Smooth muscle cell (in vitro differentiated cells): ENCODE measurements around the gene CLEC16A. TPM values are rescaled to one million over a fixed set of nuclear protein-coding genes. Genes with fewer than 3 reads are reported as not detected.

Experiments
- DNase-seq: peaks from one replicate; lab custom pipeline; 2025; ENCODE audit not compliant: unreplicated experiment; lab: John Stamatoyannopoulos, UW
- H2AFZ ChIP-seq: fragments of 200-600 bp; sonication (generic); 2 replicates; pipeline ENCODE4 v1.6.0; 2016; ENCODE audit warnings: antibody characterized with exemption, low read depth, mild to moderate bottlenecking
- H3F3A ChIP-seq: fragments of 200-600 bp; sonication (generic); 2 replicates; pipeline ENCODE4 v1.6.0; 2017; ENCODE audit warnings: antibody characterized with exemption, low read depth
- H3K27ac ChIP-seq: fragments of 200-600 bp; sonication (generic); 2 replicates; pipeline ENCODE4 v1.5.1; 2016; ENCODE audit warnings: low read depth, mild to moderate bottlenecking
- H3K27me3 ChIP-seq: fragments of 200-600 bp; sonication (generic); 2 replicates; pipeline ENCODE4 v1.6.1; 2016; ENCODE audit warnings: low read depth, mild to moderate bottlenecking
- H3K36me3 ChIP-seq: fragments of 200-600 bp; sonication (generic); 2 replicates; pipeline ENCODE4 v1.5.1; 2016; ENCODE audit warnings: low read depth
- H3K4me1 ChIP-seq: fragments of 200-600 bp; sonication (generic); 2 replicates; pipeline ENCODE4 v1.5.1; 2016; ENCODE audit warnings: low read depth
- H3K4me2 ChIP-seq: fragments of 200-600 bp; sonication (generic); 2 replicates; pipeline ENCODE4 v1.6.0; 2016; ENCODE audit warnings: mild to moderate bottlenecking
- H3K4me3 ChIP-seq: fragments of 200-600 bp; sonication (generic); 2 replicates; pipeline ENCODE4 v1.5.1; 2016; ENCODE audit warnings: mild to moderate bottlenecking
- H3K79me2 ChIP-seq: fragments of 200-600 bp; sonication (generic); 2 replicates; pipeline ENCODE4 v1.6.0; 2016; ENCODE audit warnings: low read depth, mild to moderate bottlenecking
- H3K9ac ChIP-seq: fragments of 200-600 bp; sonication (generic); 2 replicates; pipeline ENCODE4 v1.6.0; 2016; ENCODE audit warnings: low read depth
- H3K9me3 ChIP-seq: fragments of 200-600 bp; sonication (generic); replicated peaks from 2 replicates; pipeline ENCODE4 v1.5.1; 2016; ENCODE audit warnings: low read depth
- H4K20me1 ChIP-seq: fragments of 200-600 bp; sonication (generic); 2 replicates; pipeline ENCODE4 v1.6.0; 2016; ENCODE audit warnings: low read depth
- CTCF ChIP-seq: fragments of 200-600 bp; sonication (generic); IDR thresholded peaks from 2 replicates; pipeline ENCODE4 v1.5.1; 2017; ENCODE audit warnings: borderline replicate concordance, mild to moderate bottlenecking, antibody characterized with exemption; ENCODE audit not compliant: insufficient read depth, poor library complexity, severe bottlenecking
- WGBS: methylation state at CpG from one replicate; pipeline ENCODE4 v1.1.7; 2016; ENCODE audit warnings: low lambda C conversion rate; 5-methylcytosine and 5-hydroxymethylcytosine counted together
- polyA plus RNA-seq: library from polyadenylated mRNA; unstranded; fragments of >200 nt; fragmentation: Nextera tagmentation; extraction: Ambion mirVana; gene quantifications from 2 replicates; pipeline ENCODE4 v1.2.1, GENCODE V29; 2016
- total RNA-seq: library from RNA; depleted of rRNA; stranded (reverse); fragments of >200 nt; gene quantifications from 2 replicates; pipeline ENCODE4 v1.2.3, GENCODE V29; 2014

The CLEC16A gene
- total and polyA plus RNA-seq, 2 experiments from 2014 or later: 12.6 to 16.2 TPM

DNA sequence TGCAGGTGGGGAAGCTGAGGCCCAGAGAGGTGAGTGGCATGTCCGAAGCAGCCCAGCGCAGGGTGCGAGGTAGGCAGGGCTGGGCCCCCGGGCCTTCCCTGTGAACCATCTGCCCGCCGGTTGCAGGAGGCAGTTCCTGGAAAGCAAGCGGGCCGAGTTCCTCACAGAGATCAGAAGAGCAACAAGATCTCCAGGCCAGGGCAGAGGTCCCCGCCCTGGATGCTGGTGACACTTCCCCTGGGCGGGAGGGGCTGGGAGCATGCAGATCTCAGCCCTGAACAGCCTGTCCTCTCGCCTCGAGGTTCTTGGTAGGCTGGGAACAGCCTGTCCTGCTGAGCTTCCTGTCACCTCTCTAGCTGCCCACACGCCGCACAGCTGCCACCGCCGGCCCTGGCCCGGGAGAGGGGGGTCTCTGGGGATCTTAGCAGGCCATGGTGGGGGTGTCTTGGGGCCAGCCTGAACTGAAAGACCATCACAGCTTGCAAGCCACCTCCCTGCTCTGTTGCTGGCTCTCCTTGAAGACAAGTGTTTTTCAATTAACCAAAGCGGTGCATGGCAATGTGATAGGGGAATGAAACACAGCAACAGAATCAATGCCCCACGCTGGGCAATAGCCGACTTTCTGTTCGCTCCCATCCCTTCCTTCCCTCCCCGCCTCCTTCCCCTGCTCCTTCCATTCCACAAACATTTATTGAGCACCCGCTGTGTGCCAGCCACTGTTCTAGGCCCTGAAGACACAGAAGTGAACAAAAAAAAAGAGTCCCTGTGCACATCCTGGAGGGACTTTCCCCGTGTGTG lies 279.9 kb downstream of the CLEC16A start:
- no peak for DNase-seq
- Histone ChIP-seq H3K9ac (no peak overlapping the region), H3K79me2 (no peaks in the 10 kb centered on the region), H2AFZ (no peak overlapping the region), H3K4me3 (no peak overlapping the region), H3K9me3 (no peaks in the 10 kb centered on the region), H3K4me2 (no peak overlapping the region), H4K20me1 (no peaks in the 10 kb centered on the region), H3K4me1 (no peaks in the 10 kb centered on the region), H3K36me3 (no peaks in the 10 kb centered on the region), H3K27me3 (no peaks in the 10 kb centered on the region), H3K27ac (no peak overlapping the region), H3F3A (no peaks in the 10 kb centered on the region)
- WGBS: 63% methylated on average over 22 of the region's 24 CpGs
- no peak for TF ChIP-seq CTCF

- WGBS: 82% methylated on average over 21 of the region's 21 CpGs
- no peak overlapping the region for H2AFZ ChIP-seq
- no peaks in the 10 kb centered on the region for H3K4me1 ChIP-seq
Observed at GRCh38 chr16:11224894-11225676, 280.7 kb downstream of the CLEC16A start.

DNA sequence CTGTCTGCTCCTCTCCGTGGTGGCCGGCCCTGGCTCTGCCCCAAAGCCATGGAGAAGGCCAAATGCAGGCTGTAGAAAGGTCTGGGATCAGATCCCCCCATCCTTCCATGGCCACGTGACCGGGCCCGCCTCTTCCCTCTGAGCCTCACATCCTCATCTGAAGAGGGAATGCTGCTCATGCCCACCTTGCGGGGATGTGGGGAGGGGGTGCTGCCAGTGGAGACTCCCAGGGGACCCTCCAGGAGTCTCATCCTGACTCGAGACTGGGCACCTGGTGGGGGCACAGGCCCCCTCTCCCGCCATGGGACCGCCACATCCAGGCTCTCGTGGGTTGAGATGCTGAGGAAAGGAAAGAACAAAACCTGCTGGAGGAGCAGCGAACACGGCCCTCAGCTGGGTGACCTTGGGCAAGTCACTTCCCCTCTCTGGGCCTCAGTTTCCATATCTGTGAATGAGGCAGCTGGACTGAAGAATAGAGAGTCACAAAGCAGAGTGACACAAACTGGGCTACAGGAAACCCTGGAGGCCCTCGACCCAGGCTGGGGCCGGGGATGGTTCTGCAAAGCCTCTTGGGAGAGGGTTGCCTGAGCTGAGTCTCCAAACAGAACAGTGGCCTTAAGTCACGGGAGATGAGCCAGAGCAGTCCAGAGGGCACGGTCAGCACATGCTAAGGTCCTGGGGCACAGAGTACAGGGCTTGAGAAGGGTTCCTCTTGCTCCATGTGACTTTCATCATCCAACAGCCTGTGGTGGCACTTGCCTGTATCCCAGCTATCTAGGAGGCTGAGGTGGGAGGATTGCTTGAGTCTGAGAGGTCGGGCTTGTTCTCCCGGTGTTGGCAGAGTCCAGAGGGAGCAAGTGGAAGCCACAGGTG lies 281.5 kb downstream of the CLEC16A start:
- Histone ChIP-seq H3K36me3 (no peaks in the 10 kb centered on the region), H3F3A (no peaks in the 10 kb centered on the region), H3K4me2 (no peak overlapping the region), H3K9ac (no peak overlapping the region), H3K9me3 (no peaks in the 10 kb centered on the region), H4K20me1 (no peaks in the 10 kb centered on the region), H3K4me3 (no peak overlapping the region), H2AFZ (no peak overlapping the region), H3K4me1 (no peaks in the 10 kb centered on the region), H3K79me2 (no peaks in the 10 kb centered on the region), H3K27ac (no peak overlapping the region), H3K27me3 (no peaks in the 10 kb centered on the region)
- no peak for TF ChIP-seq CTCF
- WGBS: 88% methylated on average over 18 of the region's 18 CpGs
- DNase-seq: no peak

More at GRCh38 chr16:11224894-11225676, 280.7 kb downstream of the CLEC16A start:
- no peaks in the 10 kb centered on the region for H3K79me2 ChIP-seq
- H3K9ac ChIP-seq: no peak overlapping the region
- no peaks in the 10 kb centered on the region for H3K9me3 ChIP-seq
- H3K4me3 ChIP-seq: no peak overlapping the region
- no peak overlapping the region for H3K4me2 ChIP-seq
- H4K20me1 ChIP-seq: no peaks in the 10 kb centered on the region
- H3K36me3 ChIP-seq: no peaks in the 10 kb centered on the region
- no peak for DNase-seq
- H3K27me3 ChIP-seq: no peaks in the 10 kb centered on the region
- no peak for TF ChIP-seq CTCF
- no peaks in the 10 kb centered on the region for H3F3A ChIP-seq
- H3K27ac ChIP-seq: no peak overlapping the region
